B cell (primary cell): ENCODE measurements around the gene TIGD3.

Experiments used
- CTCF ChIP-seq: fragments of 200-600 bp; IDR thresholded peaks from one replicate; pipeline ENCODE4 v1.8.0; 2022; ENCODE audit warnings: antibody characterized with exemption, mild to moderate bottlenecking
- EZH2 ChIP-seq: IDR thresholded peaks from 2 replicates; pipeline ENCODE4 v1.6.1; 2012; ENCODE audit warnings: borderline replicate concordance, low read depth, mild to moderate bottlenecking, moderate library complexity, low read length; ENCODE audit not compliant: insufficient read depth, poor library complexity, severe bottlenecking

- TF ChIP-seq CTCF (no peak), EZH2 (no peak)
These were observed 39.0 kb downstream of the TIGD3 start for GRCh38 chr11:65393513-65394079.
